ENCODE measurements around the gene APOA4.
A peak's percentile ranks its signal among the peaks of the same experiment; 100 is the strongest.

Gene APOA4

DNA sequence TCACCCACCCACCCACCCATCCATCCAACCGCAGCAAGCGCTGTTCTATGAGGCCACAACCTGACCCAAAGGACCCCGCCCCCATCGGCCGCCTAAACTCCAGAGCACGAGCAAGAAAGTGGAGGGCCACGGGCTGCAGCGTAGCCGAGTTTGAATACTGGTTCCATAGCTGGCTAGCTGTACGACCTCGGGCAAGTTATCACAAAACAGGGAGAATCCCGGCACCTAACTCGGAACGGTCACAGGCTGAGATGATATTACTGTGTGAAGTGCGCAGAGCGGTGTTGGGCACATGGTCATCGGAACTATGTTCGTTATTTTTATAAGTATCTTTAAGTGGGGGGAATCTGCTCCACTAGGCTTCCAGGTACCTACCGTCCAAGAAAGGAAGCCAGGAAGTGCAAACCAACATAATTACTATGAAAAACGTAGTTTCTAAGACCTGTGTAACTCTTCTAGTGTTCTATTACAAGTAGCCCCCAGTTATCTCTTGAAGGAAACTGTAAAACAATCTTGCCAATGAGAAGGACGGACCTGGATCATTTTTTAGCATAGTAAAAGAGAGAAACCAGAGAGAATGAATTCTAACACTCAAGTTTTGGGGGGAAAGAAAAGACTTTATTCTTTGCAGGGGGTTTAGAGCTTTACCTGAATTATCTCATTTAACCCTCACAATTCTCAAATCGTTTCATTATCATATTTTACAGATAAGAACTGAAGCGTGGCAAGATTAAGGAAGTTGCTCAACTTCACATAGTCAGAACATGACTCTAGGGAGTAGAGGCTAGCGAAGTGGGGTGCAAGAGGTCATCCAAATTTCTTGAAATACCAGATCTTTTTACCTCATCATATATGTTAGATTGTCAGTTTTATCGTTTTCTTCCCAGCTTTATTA is 49.7 kb downstream of the APOA4 start:
- peak; percentile 60 for DNase-seq

GRCh38 chr11:116772443-116773202 is 50.5 kb downstream of the APOA4 start, which contains the start of gene BUD13:
BUD13 (minus strand) TSS chr11:116772987; CDS start chr11:116772964, 23 bp downstream.
- peak; percentile 81 for DNase-seq

- DNase-seq, result no peak
Measured at GRCh38 chr11:116771935-116772334, 51.2 kb downstream of the APOA4 start.
